Measurements from ENCODE around the gene PTPN6. TPM values are rescaled to one million over a fixed set of nuclear protein-coding genes. Genes with fewer than 3 reads are reported as not detected.
A peak's percentile ranks its signal among the peaks of the same experiment; 100 is the strongest.
"Not testable (repeated sequence)": the region's sequence is repeated elsewhere in the genome, so short reads cannot be mapped to it uniquely, and the experiment has no call there.

The PTPN6 gene
- total RNA-seq, 1 donor from 2014 or later: 0.94 TPM

GRCh38 chr12:6905414-6906040 is 45.6 kb upstream of the PTPN6 start:
- Mint-ChIP-seq H3K9me3 (ENCODE audit: unreplicated experiment) (no peaks in the 10 kb centered on the region), H3K4me3 (ENCODE audit: unreplicated experiment) (no peak overlapping the region), H3K36me3 (ENCODE audit: unreplicated experiment) (no peaks in the 10 kb centered on the region), H3K4me1 (ENCODE audit: unreplicated experiment) (no peaks in the 10 kb centered on the region), H3K27ac (ENCODE audit: unreplicated experiment) (no peak overlapping the region), H3K27me3 (ENCODE audit: unreplicated experiment) (no peaks in the 10 kb centered on the region)
- TF ChIP-seq CTCF (IDR thresholded peaks at IDR 0.05): no peak
- no peak for DNase-seq (ENCODE audit: extremely low spot score, unreplicated experiment)

GRCh38 chr12:6908141-6908540 is 43.0 kb upstream of the PTPN6 start:
- not testable (repeated sequence) for H3K27ac Mint-ChIP-seq (ENCODE audit: unreplicated experiment); H3K4me3 Mint-ChIP-seq (ENCODE audit: unreplicated experiment); DNase-seq (ENCODE audit: extremely low spot score, unreplicated experiment); H3K36me3 Mint-ChIP-seq (ENCODE audit: unreplicated experiment); H3K27me3 Mint-ChIP-seq (ENCODE audit: unreplicated experiment); H3K4me1 Mint-ChIP-seq (ENCODE audit: unreplicated experiment); H3K9me3 Mint-ChIP-seq (ENCODE audit: unreplicated experiment)

- Mint-ChIP-seq H3K36me3 (ENCODE audit: unreplicated experiment) (no peaks in the 10 kb centered on the region), H3K27ac (ENCODE audit: unreplicated experiment) (no peak overlapping the region), H3K9me3 (ENCODE audit: unreplicated experiment) (no peaks in the 10 kb centered on the region), H3K4me1 (ENCODE audit: unreplicated experiment) (peaks cover 7% of the 10 kb centered on the region), H3K27me3 (ENCODE audit: unreplicated experiment) (no peaks in the 10 kb centered on the region), H3K4me3 (ENCODE audit: unreplicated experiment) (no peak overlapping the region)
- no peak for DNase-seq (ENCODE audit: extremely low spot score, unreplicated experiment)
- TF ChIP-seq CTCF (IDR thresholded peaks at IDR 0.05): no peak
Observed at GRCh38 chr12:6909421-6910145, 41.6 kb upstream of the PTPN6 start.

DNA sequence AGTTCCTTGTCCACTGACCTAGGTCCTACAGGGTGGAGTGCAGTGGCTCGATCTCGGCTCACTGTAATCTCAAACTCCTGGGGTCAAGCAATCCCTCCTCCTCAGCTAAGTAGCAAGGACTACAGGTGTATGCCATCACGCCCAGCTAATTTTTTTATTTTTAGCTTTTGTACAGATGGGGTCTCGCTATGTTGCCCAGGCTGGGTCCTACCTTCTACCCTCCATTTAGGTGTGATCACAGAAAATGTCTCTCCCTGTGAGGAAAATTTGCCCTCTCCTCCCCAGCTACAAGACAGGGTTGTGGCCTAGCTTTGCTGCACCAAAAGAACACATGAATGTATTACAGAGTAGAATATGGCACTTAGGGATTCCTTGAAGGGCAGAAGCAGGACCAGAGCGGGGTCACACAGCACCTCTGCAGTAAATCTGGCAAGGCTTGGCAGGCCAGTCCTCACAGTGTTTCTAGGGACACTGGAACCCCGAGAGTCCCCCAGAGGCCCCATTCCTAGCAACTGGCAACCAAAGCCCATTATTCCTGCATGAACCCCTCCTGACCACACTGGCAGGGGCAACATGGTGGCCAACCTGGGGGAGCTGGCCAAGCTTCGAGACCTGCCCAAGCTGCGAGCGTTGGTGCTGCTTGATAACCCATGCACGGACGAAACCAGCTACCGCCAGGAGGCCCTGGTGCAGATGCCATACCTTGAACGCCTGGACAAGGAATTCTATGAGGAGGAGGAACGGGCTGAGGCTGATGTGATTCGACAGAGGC is 38.8 kb upstream of the PTPN6 start:
- Mint-ChIP-seq H3K9me3 (ENCODE audit: unreplicated experiment) (no peaks in the 10 kb centered on the region), H3K4me3 (ENCODE audit: unreplicated experiment) (no peak overlapping the region), H3K27ac (ENCODE audit: unreplicated experiment) (no peak overlapping the region), H3K4me1 (ENCODE audit: unreplicated experiment) (peaks cover 18% of the 10 kb centered on the region), H3K27me3 (ENCODE audit: unreplicated experiment) (no peaks in the 10 kb centered on the region), H3K36me3 (ENCODE audit: unreplicated experiment) (peaks cover 1% of the 10 kb centered on the region)
- no peak for TF ChIP-seq CTCF (IDR thresholded peaks at IDR 0.05)
- DNase-seq (ENCODE audit: extremely low spot score, unreplicated experiment): no peak

- H3K27ac Mint-ChIP-seq (ENCODE audit: unreplicated experiment): peak within 1 kb of the TSS; percentile 11
- DNase-seq (ENCODE audit: extremely low spot score, unreplicated experiment): peak; percentile 90
- peaks cover 4% of the 10 kb centered on the region for H3K36me3 Mint-ChIP-seq (ENCODE audit: unreplicated experiment)
- peak within 1 kb of the TSS; percentile 81 for H3K4me3 Mint-ChIP-seq (ENCODE audit: unreplicated experiment)
- no peaks in the 10 kb centered on the region for H3K27me3 Mint-ChIP-seq (ENCODE audit: unreplicated experiment)
- peaks cover 18% of the 10 kb centered on the region for H3K4me1 Mint-ChIP-seq (ENCODE audit: unreplicated experiment)
- no peak for TF ChIP-seq CTCF (IDR thresholded peaks at IDR 0.05)
- no peaks in the 10 kb centered on the region for H3K9me3 Mint-ChIP-seq (ENCODE audit: unreplicated experiment)
Observed at GRCh38 chr12:6914246-6914946, 36.8 kb upstream of the PTPN6 start, which contains the start of gene ENO2. Gene ENO2 (plus strand): TSS chr12:6914580. CDS start chr12:6915833, 1,253 bp downstream.
